ENCODE measurements around the gene SLC37A4. TPM values are rescaled to one million over a fixed set of nuclear protein-coding genes. Genes with fewer than 3 reads are reported as not detected.
"Not testable (repeated sequence)": the region's sequence is repeated elsewhere in the genome, so short reads cannot be mapped to it uniquely, and the experiment has no call there.

Gene SLC37A4
- polyA plus RNA-seq, 1 of the 3 experiments (the other 2 are of a cell fraction): 21.8 TPM

DNA sequence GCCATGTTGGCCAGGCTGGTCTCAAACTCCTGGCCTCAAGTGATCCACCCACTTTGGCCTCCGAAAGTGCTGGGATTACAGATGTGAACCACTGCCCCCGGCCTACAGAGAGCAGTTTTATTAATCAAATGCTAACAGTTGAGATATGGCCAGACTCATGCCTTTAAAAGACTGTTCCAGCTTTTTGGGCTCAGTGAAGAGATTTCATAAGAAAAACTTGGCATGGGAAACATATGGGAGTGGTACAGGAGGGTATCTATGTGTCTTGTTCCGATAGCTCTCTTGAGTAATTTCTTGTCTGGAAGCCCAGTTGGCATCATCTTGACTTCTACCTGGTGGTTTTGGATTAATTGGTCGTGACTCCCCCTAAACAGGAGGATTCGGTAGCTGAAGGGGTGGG lies 8.2 kb upstream of the SLC37A4 start (continued):
- TF ChIP-seq, protein P1, sequence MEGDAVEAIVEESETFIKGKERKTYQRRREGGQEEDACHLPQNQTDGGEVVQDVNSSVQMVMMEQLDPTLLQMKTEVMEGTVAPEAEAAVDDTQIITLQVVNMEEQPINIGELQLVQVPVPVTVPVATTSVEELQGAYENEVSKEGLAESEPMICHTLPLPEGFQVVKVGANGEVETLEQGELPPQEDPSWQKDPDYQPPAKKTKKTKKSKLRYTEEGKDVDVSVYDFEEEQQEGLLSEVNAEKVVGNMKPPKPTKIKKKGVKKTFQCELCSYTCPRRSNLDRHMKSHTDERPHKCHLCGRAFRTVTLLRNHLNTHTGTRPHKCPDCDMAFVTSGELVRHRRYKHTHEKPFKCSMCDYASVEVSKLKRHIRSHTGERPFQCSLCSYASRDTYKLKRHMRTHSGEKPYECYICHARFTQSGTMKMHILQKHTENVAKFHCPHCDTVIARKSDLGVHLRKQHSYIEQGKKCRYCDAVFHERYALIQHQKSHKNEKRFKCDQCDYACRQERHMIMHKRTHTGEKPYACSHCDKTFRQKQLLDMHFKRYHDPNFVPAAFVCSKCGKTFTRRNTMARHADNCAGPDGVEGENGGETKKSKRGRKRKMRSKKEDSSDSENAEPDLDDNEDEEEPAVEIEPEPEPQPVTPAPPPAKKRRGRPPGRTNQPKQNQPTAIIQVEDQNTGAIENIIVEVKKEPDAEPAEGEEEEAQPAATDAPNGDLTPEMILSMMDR (IDR thresholded peaks at IDR 0.05): no peak
- TF ChIP-seq, protein P2, sequence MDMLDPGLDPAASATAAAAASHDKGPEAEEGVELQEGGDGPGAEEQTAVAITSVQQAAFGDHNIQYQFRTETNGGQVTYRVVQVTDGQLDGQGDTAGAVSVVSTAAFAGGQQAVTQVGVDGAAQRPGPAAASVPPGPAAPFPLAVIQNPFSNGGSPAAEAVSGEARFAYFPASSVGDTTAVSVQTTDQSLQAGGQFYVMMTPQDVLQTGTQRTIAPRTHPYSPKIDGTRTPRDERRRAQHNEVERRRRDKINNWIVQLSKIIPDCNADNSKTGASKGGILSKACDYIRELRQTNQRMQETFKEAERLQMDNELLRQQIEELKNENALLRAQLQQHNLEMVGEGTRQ (IDR thresholded peaks at IDR 0.05; ENCODE audit: borderline replicate concordance, low read depth, low read length): no peak
- TF ChIP-seq EP300 (IDR thresholded peaks at IDR 0.05; ENCODE audit: borderline replicate concordance in 1 of 2, low read depth in 1 of 2, low read length in 1 of 2) (no peak), JUND (IDR thresholded peaks at IDR 0.05) (no peak), GATA2 (CRISPR knock-in tag; IDR thresholded peaks at IDR 0.05) (no peak)
- TF ChIP-seq, protein P3, sequence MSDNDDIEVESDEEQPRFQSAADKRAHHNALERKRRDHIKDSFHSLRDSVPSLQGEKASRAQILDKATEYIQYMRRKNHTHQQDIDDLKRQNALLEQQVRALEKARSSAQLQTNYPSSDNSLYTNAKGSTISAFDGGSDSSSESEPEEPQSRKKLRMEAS (IDR thresholded peaks at IDR 0.05; ENCODE audit: low read depth): no peak

DNA sequence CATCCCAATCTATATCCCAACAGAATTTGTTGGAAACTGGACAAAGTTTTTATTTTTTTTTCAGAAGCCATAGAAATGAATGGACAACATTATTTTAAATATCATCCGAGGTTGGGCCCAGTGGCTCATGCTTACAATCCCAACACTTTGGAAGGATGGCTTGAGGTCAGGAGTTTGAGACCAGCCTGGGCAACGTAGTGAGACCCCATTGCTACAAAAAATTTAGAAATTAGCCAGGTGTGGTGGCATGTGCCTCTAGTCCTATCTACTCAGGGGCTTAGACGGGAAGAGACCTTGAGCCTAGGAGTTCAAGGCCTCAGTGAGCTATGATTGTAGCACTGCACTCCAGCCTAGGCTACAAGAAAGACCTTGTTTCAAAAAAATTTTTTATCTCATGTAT lies 4.1 kb upstream of the SLC37A4 start:
- no peak overlapping the region for H3K4me2 ChIP-seq
- no peaks in the 10 kb centered on the region for H3K27me3 ChIP-seq (ENCODE audit: insufficient read depth)
- no peak overlapping the region for H3K4me3 ChIP-seq (ENCODE audit: low read depth in 2 of 2, low read length in 1 of 2)
- H3K79me2 ChIP-seq (ENCODE audit: insufficient read depth): no peaks in the 10 kb centered on the region
- DNase-seq: no peak
- 76% methylated on average over 3 of the region's 3 CpGs for WGBS (ENCODE audit: low lambda C conversion rate)
- no peaks in the 10 kb centered on the region for H3K36me3 ChIP-seq (replicated peaks in 1 of 2; ENCODE audit: control insufficient read depth in 1 of 2, insufficient read depth in 2 of 2, low read length in 1 of 2)
- H3K4me1 ChIP-seq (ENCODE audit: control insufficient read depth in 1 of 2, insufficient read depth in 2 of 2, low read depth in 1 of 2, low read length in 1 of 2): peaks cover 2 to 3% of the 10 kb centered on the region in 2 experiments; a peak in 2 of 4 replicates
- TF ChIP-seq TCF12 (IDR thresholded peaks at IDR 0.05) (no peak), TAF1 (IDR thresholded peaks at IDR 0.05; ENCODE audit: borderline replicate concordance, low read depth, low read length) (no peak), RAD21 (IDR thresholded peaks at IDR 0.05; ENCODE audit: low read length) (no peak), SIN3A (IDR thresholded peaks at IDR 0.05; ENCODE audit: borderline replicate concordance, low read depth, low read length) (no peak), EP300 (IDR thresholded peaks at IDR 0.05; ENCODE audit: borderline replicate concordance in 1 of 2, low read depth in 1 of 2, low read length in 1 of 2) (no peak), GATA2 (CRISPR knock-in tag; IDR thresholded peaks at IDR 0.05) (no peak), FOXM1 (IDR thresholded peaks at IDR 0.05; ENCODE audit: low read depth) (no peak), YY1 (IDR thresholded peaks at IDR 0.05; ENCODE audit: low read depth) (no peak), NFIC (IDR thresholded peaks at IDR 0.05; ENCODE audit: borderline replicate concordance) (no peak)
- TF ChIP-seq, protein P4, sequence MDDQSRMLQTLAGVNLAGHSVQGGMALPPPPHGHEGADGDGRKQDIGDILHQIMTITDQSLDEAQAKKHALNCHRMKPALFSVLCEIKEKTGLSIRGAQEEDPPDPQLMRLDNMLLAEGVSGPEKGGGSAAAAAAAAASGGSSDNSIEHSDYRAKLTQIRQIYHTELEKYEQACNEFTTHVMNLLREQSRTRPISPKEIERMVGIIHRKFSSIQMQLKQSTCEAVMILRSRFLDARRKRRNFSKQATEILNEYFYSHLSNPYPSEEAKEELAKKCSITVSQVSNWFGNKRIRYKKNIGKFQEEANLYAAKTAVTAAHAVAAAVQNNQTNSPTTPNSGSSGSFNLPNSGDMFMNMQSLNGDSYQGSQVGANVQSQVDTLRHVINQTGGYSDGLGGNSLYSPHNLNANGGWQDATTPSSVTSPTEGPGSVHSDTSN (IDR thresholded peaks at IDR 0.05): no peak
- ChIA-PET CTCF (no interaction called here), POLR2A (interaction anchor here (0.7 kb wide), 1 partner anchor 378 kb away, joined by 3 read pairs; no protein-coding TSS in a partner anchor)
- H3K9me3 ChIP-seq: no peaks in the 10 kb centered on the region
- no peaks in the 10 kb centered on the region for H4K20me1 ChIP-seq (ENCODE audit: insufficient read depth)
- no peaks in the 10 kb centered on the region for H3K9me2 ChIP-seq
- H2AFZ ChIP-seq (ENCODE audit: low read depth): no peak overlapping the region
- no peak overlapping the region for H3K27ac ChIP-seq (ENCODE audit: low read depth in 2 of 2, low read length in 1 of 2)
- no peaks in the 10 kb centered on the region for H3F3A ChIP-seq (replicated peaks; ENCODE audit: insufficient read depth)
- H3K9ac ChIP-seq: no peak overlapping the region

DNA sequence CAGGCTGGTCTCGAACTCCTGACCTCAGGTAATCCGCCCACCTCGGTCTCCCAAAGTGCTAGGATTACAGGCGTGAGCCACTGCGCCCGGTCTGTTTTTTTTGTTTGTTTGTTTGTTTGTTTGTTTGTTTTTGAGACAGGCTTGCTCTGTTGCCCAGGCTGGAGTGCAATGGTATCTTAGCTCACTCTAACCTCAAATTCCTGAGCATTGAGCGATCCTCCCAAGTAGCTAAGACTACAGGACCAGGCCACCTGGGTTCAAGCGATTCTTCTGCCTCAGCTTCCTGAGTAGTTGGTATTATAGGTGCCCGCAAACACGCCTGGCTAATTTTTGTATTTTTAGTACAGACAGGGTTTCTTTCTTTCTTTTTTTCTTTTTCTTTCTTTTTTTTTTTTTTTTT lies 2.7 kb upstream of the SLC37A4 start:
- not testable (repeated sequence) for H3K4me2 ChIP-seq; H2AFZ ChIP-seq (ENCODE audit: low read depth); H4K20me1 ChIP-seq (ENCODE audit: insufficient read depth); H3K4me3 ChIP-seq (ENCODE audit: low read depth in 2 of 2, low read length in 1 of 2); H3K9me3 ChIP-seq; H3K9ac ChIP-seq; H3K27ac ChIP-seq (ENCODE audit: low read depth in 2 of 2, low read length in 1 of 2); H3F3A ChIP-seq (replicated peaks; ENCODE audit: insufficient read depth); H3K27me3 ChIP-seq (ENCODE audit: insufficient read depth); H3K36me3 ChIP-seq (replicated peaks in 1 of 2; ENCODE audit: control insufficient read depth in 1 of 2, insufficient read depth in 2 of 2, low read length in 1 of 2); H3K79me2 ChIP-seq (ENCODE audit: insufficient read depth); DNase-seq; H3K9me2 ChIP-seq
- ChIA-PET CTCF (interaction anchor here (0.9 kb wide), 1 partner anchor 22 kb away, joined by 3 read pairs; no protein-coding TSS in a partner anchor), POLR2A (interaction anchor here (1.6 kb wide), 1 partner anchor 9 kb away, joined by 4 read pairs; no protein-coding TSS in a partner anchor)
- peaks cover 5 to 12% of the 10 kb centered on the region in 2 experiments; a peak in 2 of 4 replicates for H3K4me1 ChIP-seq (ENCODE audit: control insufficient read depth in 1 of 2, insufficient read depth in 2 of 2, low read depth in 1 of 2, low read length in 1 of 2)
- 89% methylated on average over 10 of the region's 10 CpGs for WGBS (ENCODE audit: low lambda C conversion rate)
